Measurements from ENCODE around the gene RIN1. TPM values are rescaled to one million over a fixed set of nuclear protein-coding genes. Genes with fewer than 3 reads are reported as not detected.

Gene RIN1
- total RNA-seq, 1 donor from 2014 or later, result 1.1 TPM

DNA sequence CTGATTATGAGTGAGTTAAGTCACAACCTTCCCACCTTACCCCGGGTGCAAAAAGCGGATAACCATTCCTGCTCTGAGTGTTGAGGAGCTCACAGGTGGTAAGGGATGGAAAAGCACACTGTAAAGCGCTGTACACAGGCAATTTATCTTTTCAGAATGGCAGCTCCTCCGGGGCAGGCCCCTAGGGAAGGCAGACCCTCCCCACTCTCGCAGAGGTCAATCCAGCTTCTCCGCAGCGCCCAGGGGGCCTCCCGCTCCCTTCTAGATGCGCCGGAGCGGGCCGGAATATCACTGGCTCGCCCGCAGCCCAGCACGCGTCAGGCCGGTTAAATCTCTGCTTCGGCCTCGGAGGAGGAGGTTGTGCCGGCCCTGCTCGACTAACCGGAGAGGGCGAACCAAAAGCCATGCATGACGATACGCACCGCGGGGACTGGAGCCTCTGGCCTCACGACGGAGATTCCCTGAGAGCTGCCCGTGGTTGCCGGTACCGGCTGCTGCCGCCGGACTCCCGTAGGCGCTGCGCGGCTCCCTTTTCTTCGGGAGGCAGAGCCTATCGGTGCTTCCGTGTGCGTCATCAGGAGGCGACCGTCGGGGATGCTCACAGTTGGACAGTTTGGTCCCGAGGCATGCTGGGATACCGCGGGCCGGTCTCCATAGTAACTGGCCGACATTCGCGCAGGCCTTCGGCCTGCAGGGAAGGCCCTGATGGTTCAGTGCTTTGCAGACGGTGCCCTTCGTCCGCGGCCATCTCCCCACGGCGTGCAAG lies 8.5 kb upstream of the RIN1 start, which contains the start of gene BRMS1:
Gene BRMS1 (minus strand): TSS at position 555 of the 766 bp plus-strand sequence. CDS start 2,870 bp downstream, outside the sequence.
- Mint-ChIP-seq H3K9me3 (no peaks in the 10 kb centered on the region), H3K27ac (peak within 1 kb of the TSS; percentile 95), H3K36me3 (ENCODE audit: low read depth) (peaks cover 22% of the 10 kb centered on the region), H3K4me3 (peak within 1 kb of the TSS; percentile 95), H3K4me1 (peaks cover 39% of the 10 kb centered on the region), H3K27me3 (peaks cover 3% of the 10 kb centered on the region)
- intact Hi-C loops (cut with micrococcal nuclease), result loop anchor here (1.0 to 5.0 kb wide), 5 partner anchors 32 to 613 kb away; partner anchors contain the start of genes PC, RAB1B and YIF1A
- DNase-seq, result peak; percentile 99

DNA sequence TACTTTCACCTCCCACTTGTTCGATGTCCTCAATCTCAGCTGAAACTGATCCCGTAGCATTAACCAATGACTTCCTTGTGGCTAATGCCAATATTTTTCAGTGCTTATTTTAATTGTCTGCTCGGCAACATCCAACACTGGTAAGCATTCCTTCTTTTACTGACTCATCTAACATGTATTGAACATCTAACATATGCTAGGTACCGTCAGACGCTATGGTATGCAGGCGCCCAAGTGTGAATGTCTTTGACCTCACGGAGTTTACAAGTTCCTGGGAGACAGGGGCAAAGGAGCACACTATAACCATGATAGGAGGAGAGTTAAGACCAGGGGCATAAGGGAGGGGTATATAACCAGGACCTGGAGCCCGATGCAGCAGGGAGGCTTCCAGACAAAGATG lies 6.9 kb upstream of the RIN1 start:
- Mint-ChIP-seq H3K4me1 (peaks cover 32% of the 10 kb centered on the region), H3K9me3 (no peaks in the 10 kb centered on the region), H3K36me3 (ENCODE audit: low read depth) (peaks cover 28% of the 10 kb centered on the region), H3K27me3 (peaks cover 3% of the 10 kb centered on the region), H3K4me3 (peak overlapping the region; percentile 95), H3K27ac (peak overlapping the region; percentile 51)
- intact Hi-C loops (cut with micrococcal nuclease), result no loop called here
- DNase-seq, result no peak

GRCh38 chr11:66341502-66342126 lies 5.4 kb upstream of the RIN1 start:
- Mint-ChIP-seq H3K27ac (no peak overlapping the region), H3K36me3 (ENCODE audit: low read depth) (peaks cover 31% of the 10 kb centered on the region), H3K27me3 (no peaks in the 10 kb centered on the region), H3K9me3 (no peaks in the 10 kb centered on the region), H3K4me1 (peaks cover 38% of the 10 kb centered on the region), H3K4me3 (no peak overlapping the region)
- intact Hi-C loops (cut with micrococcal nuclease), result no loop called here
- no peak for DNase-seq

DNA sequence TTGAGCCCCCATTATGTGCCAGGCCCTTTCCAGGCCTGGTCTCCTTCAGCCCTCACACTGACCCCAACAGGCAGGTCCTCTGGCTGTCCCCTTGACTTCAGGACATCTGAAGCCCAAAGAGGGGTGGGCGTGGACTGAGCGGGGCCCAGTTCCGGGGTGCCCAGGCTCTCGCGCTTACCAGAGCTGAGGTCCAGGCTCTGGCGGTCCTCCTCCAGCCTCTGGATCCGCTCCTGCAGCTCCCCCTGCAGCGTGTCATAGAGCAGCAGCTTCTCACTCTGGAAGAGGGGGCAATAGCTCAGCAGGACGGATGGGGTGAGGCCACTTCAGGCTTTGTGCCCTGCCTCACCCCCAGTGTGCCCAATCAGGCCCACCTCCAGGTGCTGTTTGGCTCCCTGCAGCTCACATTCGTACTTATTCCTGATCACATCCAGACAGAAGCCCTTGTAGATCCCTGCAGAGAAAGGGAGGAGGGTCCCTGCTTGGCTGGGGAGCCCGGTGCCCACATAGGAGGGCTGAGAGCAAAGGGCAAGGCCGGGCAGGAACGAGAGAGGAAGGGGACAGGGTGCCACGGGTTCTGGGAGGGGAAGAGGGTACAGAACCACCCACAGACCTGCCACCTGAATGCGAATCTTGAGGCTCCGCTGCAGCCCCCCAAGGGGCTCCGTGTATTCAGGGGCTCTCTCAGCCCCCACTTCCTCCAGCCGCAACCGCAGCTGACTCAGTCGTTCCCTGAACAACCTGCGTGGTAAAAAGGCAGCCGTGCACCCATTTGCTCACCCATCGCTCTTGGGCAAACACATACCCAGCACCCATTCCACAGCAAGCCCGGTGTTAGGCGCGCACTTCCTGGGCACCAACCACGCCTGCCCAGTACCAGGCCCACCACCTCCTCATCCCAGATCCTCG lies 4.6 kb upstream of the RIN1 start:
- no peak overlapping the region for H3K27ac Mint-ChIP-seq
- intact Hi-C loops (cut with micrococcal nuclease), result no loop called here
- peaks cover 42% of the 10 kb centered on the region for H3K4me1 Mint-ChIP-seq
- no peak overlapping the region for H3K4me3 Mint-ChIP-seq
- no peak for DNase-seq
- H3K9me3 Mint-ChIP-seq, result no peaks in the 10 kb centered on the region
- peaks cover 31% of the 10 kb centered on the region for H3K36me3 Mint-ChIP-seq (ENCODE audit: low read depth)
- H3K27me3 Mint-ChIP-seq, result no peaks in the 10 kb centered on the region

DNA sequence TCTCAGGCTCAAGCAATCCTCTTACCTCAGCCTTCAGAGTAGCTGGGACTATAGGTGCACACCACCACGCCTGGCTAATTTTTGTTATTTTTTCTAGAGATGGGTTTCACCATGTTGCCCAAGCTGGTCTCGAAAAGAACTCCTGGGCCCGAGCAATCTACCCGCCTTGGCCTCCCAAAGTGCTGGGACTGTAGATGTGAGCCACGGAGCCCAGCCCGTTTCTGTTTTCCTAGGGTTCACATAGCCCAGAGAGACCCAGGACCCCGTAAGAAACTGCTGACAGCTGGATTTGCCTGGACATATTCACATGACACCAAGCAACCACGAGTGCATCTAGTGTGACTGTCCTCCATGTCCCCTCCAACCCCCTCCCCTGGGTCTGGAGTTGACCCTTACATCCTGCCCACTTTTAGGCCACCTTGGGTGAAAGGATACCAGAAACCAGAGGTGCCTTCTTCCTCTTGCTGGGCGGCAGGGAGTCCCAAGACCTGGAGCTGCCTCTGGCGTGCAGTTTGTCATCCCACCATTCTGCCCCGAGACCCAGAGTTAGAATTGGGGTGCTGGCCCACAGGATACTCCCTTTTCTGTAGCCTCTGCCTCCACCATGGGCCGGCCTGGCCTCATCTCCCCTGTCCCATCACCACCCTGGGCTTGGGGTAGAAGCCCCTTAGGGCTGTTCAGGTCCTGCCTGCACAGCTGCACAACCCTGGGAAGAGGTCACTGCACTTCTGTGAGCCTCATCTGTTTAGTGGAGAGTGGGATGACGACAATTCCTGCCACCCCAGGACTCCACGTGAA lies 3.7 kb upstream of the RIN1 start:
- intact Hi-C loops (cut with micrococcal nuclease), result no loop called here
- peaks cover 36% of the 10 kb centered on the region for H3K4me1 Mint-ChIP-seq

GRCh38 chr11:66339162-66339675 lies 3.0 kb upstream of the RIN1 start:
- H3K9me3 Mint-ChIP-seq, result no peaks in the 10 kb centered on the region
- no peak overlapping the region for H3K27ac Mint-ChIP-seq
- intact Hi-C loops (cut with micrococcal nuclease), result no loop called here
- H3K27me3 Mint-ChIP-seq, result peaks cover 2% of the 10 kb centered on the region
- peaks cover 31% of the 10 kb centered on the region for H3K36me3 Mint-ChIP-seq (ENCODE audit: low read depth)
- H3K4me3 Mint-ChIP-seq, result no peak overlapping the region
- peaks cover 32% of the 10 kb centered on the region for H3K4me1 Mint-ChIP-seq
- no peak for DNase-seq

More for the DNA sequence above, 3.7 kb upstream of the RIN1 start:
- Mint-ChIP-seq H3K9me3 (no peaks in the 10 kb centered on the region), H3K27me3 (peaks cover 2% of the 10 kb centered on the region), H3K27ac (no peak overlapping the region), H3K4me3 (no peak overlapping the region), H3K36me3 (ENCODE audit: low read depth) (peaks cover 31% of the 10 kb centered on the region)
- DNase-seq, result no peak

DNA sequence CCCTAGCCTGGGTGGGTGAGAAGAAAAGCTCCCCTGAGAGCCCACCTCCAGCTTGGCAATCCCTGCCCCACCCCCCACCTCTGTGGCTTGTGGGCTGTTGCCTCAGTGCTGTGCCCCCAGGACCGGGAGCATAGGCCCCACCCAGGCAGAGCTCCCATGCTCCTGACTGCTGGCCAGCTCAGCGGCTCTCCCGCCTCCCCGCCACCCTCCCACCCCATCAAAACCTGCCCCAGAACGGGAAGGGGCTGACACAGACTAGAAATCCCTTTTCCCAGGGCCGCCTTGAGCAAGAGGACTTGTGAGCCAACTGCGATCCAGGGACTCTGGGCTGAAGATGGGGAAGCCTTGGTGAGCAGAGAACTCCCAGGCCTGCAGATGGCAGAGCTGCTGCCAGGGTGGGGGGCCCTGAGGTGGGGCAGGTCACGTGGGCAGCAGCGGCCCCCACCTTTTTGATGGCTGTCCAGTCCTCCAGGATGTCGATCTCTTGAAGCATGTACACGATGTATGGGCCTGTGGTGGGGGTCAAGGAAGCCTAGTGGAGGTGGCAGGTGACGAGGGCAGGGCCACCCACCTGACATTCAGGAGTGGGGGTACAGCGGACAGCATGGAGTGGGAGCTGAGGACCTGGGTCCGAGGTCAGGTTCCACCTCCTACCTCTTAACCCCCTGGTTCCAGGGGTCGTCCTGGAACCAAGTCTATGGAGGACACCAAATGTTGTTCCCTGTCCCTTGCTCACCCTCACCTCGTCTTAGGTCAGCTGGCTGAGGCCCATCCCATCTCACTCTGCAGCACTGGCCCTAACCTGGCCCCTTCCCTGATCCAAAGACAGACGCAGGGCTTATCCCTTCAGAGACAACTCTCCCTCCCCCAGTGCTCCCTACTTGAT lies 2.3 kb upstream of the RIN1 start:
- H3K27ac Mint-ChIP-seq, result no peak overlapping the region
- H3K36me3 Mint-ChIP-seq (ENCODE audit: low read depth), result peaks cover 31% of the 10 kb centered on the region
- H3K27me3 Mint-ChIP-seq, result peaks cover 2% of the 10 kb centered on the region
- peaks cover 27% of the 10 kb centered on the region for H3K4me1 Mint-ChIP-seq
- H3K9me3 Mint-ChIP-seq, result no peaks in the 10 kb centered on the region
- H3K4me3 Mint-ChIP-seq, result no peak overlapping the region
- no peak for DNase-seq
- intact Hi-C loops (cut with micrococcal nuclease), result no loop called here

GRCh38 chr11:66337103-66337899 lies 1.1 kb upstream of the RIN1 start:
- peaks cover 19% of the 10 kb centered on the region for H3K4me1 Mint-ChIP-seq
- DNase-seq, result peak; percentile 57
- intact Hi-C loops (cut with micrococcal nuclease), result no loop called here
- peak overlapping the region; percentile 78 for H3K27ac Mint-ChIP-seq
- H3K36me3 Mint-ChIP-seq (ENCODE audit: low read depth), result peaks cover 28% of the 10 kb centered on the region
- H3K9me3 Mint-ChIP-seq, result no peaks in the 10 kb centered on the region
- H3K27me3 Mint-ChIP-seq, result peaks cover 2% of the 10 kb centered on the region
- H3K4me3 Mint-ChIP-seq, result peak overlapping the region; percentile 72

- no peak for DNase-seq
- H3K27ac Mint-ChIP-seq, result peak overlapping the region; percentile 78
- peak overlapping the region; percentile 72 for H3K4me3 Mint-ChIP-seq
- H3K4me1 Mint-ChIP-seq, result peaks cover 17% of the 10 kb centered on the region
- peaks cover 2% of the 10 kb centered on the region for H3K27me3 Mint-ChIP-seq
- H3K36me3 Mint-ChIP-seq (ENCODE audit: low read depth), result peaks cover 14% of the 10 kb centered on the region
- H3K9me3 Mint-ChIP-seq, result no peaks in the 10 kb centered on the region
- intact Hi-C loops (cut with micrococcal nuclease), result no loop called here
Measured at GRCh38 chr11:66335531-66336233, 552 bp downstream of the RIN1 start.

- Mint-ChIP-seq H3K27me3 (peaks cover 2% of the 10 kb centered on the region), H3K4me1 (peaks cover 17% of the 10 kb centered on the region), H3K36me3 (ENCODE audit: low read depth) (peaks cover 12% of the 10 kb centered on the region), H3K27ac (no peak overlapping the region), H3K9me3 (no peaks in the 10 kb centered on the region), H3K4me3 (peak overlapping the region; percentile 34)
- no peak for DNase-seq
- intact Hi-C loops (cut with micrococcal nuclease), result no loop called here
Measured at GRCh38 chr11:66334605-66335442, 1.4 kb downstream of the RIN1 start.
